GM21447 (cell line): ENCODE measurements around the gene PLCB4.

Source experiments
- ATAC-seq: cut with Tn5 transposase; IDR thresholded peaks from one replicate; pipeline ENCODE4 v1.9.1; 2021; ENCODE audit not compliant: unreplicated experiment

Gene PLCB4

GRCh38 chr20:9476637-9477036 is 407.8 kb downstream of the PLCB4 start:
- no peak for ATAC-seq

- no peak for ATAC-seq
These were observed 409.9 kb downstream of the PLCB4 start for GRCh38 chr20:9478771-9479170.

DNA sequence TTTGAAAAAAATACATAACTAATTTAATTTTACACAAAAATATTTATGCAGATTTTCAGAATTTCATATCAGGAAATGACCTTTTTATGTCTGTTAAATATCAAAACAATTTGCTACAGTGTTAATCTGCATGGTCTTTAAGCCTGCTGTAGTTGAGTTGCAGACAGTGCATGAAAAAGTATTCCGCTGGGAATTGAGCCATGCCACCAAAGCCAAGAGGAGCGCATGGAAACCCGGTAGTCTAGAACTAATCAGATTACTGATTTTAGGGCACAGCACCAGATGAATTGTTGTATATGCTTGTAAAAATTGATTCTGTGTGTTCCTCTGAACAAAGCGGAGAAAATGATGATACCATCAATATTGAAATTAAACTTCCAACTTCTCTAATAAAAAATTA is 411.2 kb downstream of the PLCB4 start:
- ATAC-seq = no peak

DNA sequence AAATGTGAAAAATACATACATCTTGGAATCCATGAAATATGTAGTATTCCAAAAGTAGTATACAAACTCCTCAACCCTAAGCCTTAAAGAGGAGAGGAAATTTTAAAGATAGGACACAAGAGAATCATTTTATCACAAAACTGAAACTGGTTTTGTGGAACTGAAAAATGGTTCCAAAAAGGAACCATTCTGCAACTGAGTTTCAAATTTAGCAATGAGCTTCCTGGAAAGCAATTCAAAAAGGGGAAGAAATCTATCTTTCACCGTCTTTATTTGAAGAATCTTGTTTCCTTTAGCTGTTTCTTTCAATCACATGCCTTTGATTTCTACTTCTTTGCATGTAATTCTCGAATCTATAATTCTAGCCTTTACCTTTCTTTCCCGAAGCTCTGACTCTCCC is 413.3 kb downstream of the PLCB4 start:
- ATAC-seq = no peak

DNA sequence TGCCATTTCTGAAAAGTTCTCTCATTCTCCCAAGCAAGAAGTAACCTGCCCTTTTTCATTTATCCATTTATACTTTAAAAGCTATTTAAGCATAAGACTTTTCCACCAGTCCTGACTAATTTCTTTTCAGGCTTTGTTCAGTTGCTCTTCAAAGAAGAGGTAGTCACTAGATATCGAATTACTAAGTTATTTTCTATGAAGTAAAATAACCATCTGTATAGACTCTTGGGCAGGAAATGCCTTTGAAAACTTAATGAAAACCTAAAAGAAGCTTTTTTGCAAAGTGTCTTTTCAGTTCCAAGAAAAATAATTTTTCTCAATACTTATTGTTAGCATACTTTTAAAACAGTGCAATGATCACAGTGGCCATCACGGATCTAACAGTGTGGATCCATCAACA is 414.2 kb downstream of the PLCB4 start:
- no peak for ATAC-seq

- no peak for ATAC-seq
These were observed 416.9 kb downstream of the PLCB4 start for GRCh38 chr20:9485614-9486340.

- ATAC-seq = no peak
These were observed 418.3 kb downstream of the PLCB4 start for GRCh38 chr20:9487231-9487630.

DNA sequence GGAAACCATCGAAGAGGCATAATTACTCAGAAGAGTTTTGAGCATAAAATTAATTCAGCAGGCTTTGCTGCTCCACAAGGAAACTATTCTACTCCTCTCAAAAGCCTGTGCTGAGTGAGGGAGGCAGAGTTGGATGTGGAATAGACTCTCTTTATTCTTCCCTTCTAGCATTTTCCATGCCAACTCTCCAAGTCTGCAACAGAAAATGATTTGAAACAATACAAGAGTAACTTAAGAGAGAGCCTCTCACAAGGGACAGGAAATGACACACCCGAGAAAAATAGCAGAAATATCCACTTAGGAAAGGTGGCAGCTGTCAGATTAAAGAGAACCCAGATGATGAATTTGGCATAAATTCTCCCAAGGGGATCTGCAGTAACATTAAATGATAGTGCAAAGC is 419.2 kb downstream of the PLCB4 start:
- no peak for ATAC-seq

- no peak for ATAC-seq
These were observed 421.3 kb downstream of the PLCB4 start for GRCh38 chr20:9490161-9490560.

GRCh38 chr20:9490631-9491030 is 421.7 kb downstream of the PLCB4 start:
- ATAC-seq = no peak

DNA sequence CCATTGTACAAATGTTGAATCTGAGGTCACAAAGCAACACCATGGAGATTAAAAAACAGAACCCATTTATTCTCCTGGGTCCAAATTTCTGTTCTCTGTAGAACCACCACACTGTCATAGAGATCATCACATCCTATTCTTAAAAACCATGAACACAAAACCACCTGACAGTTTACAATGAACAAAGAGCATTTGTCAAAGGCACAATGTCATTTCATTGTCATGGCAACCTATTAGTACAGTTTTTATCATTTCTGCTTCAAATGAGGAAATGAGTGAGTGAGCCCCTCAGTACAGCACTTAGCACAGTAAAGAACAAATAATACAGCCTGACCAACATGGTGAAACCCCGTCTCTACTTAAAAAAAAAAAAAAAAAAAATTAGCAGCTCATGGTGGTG is 422.4 kb downstream of the PLCB4 start:
- ATAC-seq = no peak

GRCh38 chr20:9492067-9492466 is 423.2 kb downstream of the PLCB4 start:
- no peak for ATAC-seq

DNA sequence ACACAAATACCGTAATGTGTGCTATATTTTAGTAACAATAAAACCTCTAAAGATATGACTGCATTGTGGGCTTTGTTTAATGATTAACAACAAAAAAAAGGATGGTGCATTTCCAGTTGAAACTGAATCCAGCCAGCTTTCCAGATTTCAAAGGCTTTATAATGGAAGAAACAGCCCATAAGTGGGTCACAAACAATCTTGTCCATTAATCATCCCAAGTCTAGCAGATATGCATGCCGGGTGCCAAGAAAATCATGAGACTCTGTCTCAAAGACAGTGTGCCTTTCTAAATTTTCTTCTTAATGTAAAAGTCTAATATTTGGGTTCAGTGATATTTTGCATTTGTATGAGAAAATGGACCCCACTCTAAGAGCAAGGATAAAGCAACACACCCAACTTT is 424.9 kb downstream of the PLCB4 start:
- no peak for ATAC-seq

- ATAC-seq = no peak
These were observed 426.8 kb downstream of the PLCB4 start for GRCh38 chr20:9495701-9496100.

DNA sequence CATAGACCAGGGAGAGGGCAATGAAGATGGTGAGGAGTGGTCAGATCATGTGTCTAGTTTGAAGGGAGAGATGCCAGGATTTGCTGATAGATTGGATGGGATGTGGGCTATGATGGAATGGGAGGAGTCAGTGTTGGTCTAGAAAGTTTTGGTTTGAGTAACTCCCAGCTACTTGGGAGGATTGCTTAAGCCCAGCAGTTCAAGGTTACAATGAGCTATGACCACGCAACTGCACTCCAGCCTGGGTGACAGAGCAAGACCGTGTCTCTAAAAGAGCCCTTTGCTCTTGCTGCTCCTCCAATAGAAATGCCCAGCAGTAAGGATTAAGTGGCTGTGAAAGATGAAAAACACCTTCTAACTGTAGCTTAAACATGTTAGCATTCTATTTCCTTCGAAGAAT is 427.3 kb downstream of the PLCB4 start:
- no peak for ATAC-seq

DNA sequence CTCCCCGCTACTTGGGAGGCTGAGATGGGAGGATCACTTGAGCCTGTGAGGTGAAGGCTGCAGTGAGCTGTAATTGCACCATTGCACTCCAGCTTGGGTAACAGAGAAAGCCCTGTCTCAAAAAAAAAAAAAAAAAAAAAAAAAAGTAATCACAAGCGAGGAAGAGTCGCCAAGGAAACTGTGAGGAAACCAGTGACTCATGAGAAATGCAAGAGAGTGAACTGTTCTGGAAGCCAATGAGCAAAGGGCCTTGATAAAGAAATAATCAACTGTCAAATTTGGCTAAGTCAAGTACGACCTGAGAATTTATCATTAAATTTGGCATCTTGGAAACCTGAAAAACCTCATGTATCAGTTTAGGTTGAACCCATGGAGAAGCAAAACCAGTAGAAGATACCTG is 429.4 kb downstream of the PLCB4 start:
- no peak for ATAC-seq

DNA sequence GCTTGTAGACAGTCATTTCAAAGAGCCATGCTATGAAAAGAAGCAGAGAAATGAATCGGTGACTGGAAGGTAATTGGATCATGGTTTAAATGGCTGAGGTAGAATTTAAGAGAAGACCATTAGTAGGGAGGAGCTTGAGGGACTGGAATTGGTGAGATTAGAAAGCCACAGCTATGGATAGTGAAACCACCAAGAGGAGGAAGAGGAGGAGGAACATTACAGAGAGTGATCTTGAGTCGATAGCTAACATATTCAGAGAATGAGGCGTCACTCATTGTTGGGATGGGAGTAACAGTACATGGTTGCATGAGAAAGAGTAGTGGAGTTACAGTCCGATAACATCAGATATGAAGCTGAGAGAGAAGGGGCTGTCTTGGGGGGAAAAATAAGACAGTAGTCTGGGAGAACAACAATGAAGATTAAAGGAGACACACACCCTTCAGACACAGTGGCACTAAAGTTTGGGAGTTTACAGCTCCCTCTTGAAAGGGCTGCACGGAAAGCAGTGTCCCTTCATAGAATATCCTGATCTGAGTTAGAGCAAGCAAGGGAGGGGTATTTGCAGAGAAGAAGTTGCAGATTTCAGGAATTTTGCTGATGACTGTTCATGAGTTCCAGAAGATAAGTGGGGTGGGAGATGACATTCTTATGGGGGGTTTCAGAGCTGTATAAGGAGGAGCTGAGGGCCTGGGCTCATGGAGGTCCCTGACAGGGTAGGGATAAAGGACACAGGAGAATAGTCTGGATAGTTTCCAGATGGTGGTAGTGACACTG is 430.4 kb downstream of the PLCB4 start:
- no peak for ATAC-seq

GRCh38 chr20:9500121-9500520 is 431.2 kb downstream of the PLCB4 start:
- ATAC-seq = no peak

- no peak for ATAC-seq
These were observed 432.6 kb downstream of the PLCB4 start for GRCh38 chr20:9501473-9501872.

- ATAC-seq = no peak
These were observed 434.8 kb downstream of the PLCB4 start for GRCh38 chr20:9503526-9504245.

DNA sequence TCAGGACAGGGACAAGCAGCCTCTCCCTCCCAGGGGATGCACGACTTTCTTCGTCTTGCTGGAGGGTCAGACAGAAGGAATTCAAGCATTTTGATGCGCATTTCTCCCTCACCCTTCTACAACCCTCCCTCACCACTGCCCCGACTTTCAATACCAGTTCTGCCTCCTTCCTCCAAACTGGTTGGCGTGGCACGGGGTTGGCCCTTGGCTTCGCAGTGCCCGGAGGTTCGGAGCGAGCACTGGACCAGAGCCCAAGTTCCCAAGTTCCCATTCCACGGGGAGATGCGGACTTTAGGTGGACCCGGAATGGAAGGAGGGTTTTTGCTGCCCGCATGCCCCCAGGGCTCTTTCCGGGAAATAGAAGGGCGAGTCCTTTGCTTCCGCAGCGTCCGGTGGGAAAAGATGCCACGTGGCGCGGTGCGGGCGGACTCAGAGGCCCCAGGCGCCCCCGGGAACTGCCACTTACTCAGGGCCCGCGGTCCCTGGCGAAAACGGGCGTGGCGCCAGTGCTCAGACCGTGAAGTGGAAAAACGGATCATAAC is 437.5 kb downstream of the PLCB4 start:
- no peak for ATAC-seq

- no peak for ATAC-seq
These were observed 438.1 kb downstream of the PLCB4 start for GRCh38 chr20:9506964-9507369.
